GM19023 (cell line): ENCODE measurements around the gene MPPED1.

ENCODE experiments used
- ATAC-seq: cut with Tn5 transposase; IDR thresholded peaks from one replicate; pipeline ENCODE4 v1.9.1; 2021; ENCODE audit warnings: mild to moderate bottlenecking, moderate library complexity; ENCODE audit not compliant: unreplicated experiment

MPPED1 gene

GRCh38 chr22:43535741-43536140, 123.9 kb downstream of the MPPED1 start:
- no peak for ATAC-seq

DNA sequence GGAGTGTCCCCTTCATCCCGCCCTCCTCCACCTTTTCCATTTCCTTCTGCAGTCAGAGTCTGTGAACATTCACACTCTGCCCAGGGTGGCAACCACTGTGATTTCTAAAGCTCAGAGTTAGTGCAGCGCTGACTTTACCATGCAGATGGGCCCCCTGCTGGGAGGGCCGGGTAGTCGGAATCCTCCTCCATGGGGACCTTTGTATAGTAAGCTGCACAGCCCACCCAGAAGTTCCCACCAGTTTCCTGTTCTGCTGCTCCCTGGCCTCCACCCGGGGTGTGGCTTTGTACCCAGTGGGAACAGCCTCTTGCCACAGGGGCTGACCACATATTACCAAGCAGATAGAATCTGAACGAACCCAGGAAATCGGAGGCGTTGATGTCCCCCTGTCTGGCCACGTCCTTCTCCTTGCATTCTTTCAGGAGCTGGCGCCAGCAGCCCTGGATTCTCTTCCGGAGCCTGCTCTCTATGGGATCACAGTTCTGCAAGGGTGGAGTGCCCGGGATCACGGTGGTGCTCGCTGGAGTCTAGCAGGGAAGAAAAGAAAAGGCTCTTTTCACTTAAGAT, 125.3 kb downstream of the MPPED1 start:
- ATAC-seq = no peak

GRCh38 chr22:43539572-43540528, 128.0 kb downstream of the MPPED1 start:
- no peak for ATAC-seq

GRCh38 chr22:43540529-43540923, 128.7 kb downstream of the MPPED1 start:
- ATAC-seq = no peak

DNA sequence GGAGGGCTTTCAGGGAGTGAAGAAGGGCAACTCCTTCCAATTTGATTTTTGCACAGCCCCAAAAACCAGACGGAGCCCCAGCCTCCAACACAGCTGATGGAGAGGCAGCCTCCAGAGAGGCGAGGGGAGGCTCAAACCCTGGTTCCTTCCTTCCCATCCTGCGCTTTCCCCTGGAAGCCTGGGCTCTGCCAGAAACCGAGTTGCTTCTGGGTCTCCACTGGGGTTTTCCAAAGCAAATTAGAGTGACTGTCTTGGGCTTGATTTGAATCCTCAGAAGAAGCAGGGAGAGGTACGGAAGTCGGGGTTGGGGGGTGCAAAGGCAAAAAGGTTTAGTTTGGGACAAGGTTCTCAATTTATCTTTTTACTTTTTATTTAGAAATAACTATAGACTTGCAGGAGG, 129.2 kb downstream of the MPPED1 start:
- no peak for ATAC-seq

DNA sequence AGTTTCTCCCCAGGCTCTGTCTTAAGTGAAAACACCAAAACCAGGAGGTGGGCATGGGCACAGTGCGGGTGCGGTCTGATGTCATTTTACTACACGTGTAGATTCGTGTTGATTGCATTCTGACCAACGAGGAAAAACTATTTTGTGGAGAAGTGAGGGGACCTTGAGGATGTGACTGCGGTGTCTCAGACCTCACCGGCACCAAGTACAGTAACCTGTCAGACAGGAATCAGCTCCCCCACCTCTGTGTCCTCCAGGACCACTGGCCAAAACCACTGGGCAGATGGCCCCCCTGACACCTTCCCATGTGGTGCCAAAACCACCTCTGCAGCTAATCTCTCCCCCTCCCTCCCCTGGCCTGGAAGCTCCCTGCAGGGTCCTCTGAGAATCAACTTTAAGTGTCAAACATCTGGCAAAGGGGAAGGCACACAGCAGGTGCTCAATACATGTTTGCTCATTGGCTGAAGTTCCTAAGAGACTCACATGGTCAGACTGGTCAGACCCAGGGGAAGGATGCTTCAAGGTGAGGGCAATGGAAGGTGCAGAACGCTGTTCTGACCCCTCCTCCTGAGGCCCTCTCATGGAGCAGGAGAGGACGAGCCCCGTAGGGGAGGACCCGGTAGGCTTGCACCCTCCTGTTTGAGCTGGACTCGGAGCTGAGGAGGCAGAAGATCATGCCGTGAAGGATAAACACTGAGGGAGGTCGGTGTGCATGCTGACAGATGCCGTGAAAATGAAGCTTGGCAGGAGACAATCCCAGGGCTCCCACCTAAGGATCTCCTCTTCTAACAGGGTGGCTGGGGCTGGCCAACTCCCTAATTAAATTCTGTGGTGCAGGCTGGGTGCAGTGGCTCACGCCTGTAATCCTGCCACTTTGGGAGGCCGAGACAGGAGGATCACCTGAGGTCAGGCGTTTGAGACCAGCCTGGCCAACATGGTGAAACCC, 129.9 kb downstream of the MPPED1 start:
- ATAC-seq = no peak

- no peak for ATAC-seq
Observed at GRCh38 chr22:43542681-43543521, 131.1 kb downstream of the MPPED1 start.

- ATAC-seq = no peak
Observed at GRCh38 chr22:43543522-43544288, 131.9 kb downstream of the MPPED1 start.

DNA sequence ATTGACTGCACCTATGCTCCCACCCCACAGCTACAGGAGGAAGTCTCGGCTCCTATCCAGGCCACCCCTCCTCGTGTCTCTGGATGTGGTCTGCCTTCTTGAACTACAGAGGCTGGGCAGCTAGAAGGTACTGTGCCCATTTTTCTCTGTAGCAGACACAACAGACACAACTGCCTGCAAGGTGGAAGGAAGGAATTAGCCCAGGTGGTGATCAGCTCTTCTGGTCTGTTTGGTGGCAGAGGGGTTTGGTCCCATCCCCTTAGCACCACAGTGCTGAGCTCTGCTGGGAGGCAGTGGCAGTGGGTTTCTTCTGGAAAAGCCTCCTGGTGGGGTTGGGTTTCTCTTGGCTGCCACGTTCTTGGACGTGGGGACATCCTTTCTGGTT, 132.5 kb downstream of the MPPED1 start:
- ATAC-seq = no peak

DNA sequence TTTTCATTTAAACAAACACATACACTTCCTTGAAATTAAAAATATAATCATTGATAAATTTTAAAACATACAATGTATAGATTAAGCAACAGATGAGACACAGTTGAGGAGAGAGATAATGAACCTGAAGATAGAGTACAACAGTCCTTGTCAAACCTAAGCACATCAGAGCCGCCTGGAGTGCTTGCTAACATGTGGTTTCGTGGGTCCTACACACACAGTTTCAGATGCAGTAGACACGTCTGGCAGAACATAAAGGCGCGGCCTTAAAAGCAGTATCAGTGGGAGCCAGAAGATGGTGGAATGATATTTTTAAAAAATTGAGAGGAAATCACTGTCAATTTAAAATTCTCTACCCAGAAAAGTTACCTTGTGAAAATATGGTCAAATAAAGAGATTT, 134.4 kb downstream of the MPPED1 start:
- no peak for ATAC-seq

GRCh38 chr22:43550024-43550620, 138.3 kb downstream of the MPPED1 start:
- no peak for ATAC-seq

DNA sequence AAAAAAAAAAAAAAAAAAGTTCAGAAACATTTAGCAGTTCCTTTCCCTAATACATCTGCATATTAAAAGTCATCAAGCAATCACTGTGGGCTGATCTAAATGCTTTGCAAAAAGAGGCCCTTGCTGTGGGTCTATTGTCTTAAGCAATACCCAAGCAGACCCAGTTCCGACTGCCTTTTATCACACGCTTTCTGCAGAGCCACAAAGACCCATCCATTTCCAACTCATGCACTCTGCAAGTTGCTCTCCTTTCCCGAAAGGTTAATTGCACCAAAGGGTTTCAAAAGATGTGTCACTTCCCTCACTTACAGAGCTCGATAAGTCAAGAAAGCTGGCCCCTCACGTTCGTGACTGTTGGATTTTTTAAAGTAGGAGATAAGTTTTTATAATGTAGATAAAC, 138.9 kb downstream of the MPPED1 start:
- no peak for ATAC-seq

DNA sequence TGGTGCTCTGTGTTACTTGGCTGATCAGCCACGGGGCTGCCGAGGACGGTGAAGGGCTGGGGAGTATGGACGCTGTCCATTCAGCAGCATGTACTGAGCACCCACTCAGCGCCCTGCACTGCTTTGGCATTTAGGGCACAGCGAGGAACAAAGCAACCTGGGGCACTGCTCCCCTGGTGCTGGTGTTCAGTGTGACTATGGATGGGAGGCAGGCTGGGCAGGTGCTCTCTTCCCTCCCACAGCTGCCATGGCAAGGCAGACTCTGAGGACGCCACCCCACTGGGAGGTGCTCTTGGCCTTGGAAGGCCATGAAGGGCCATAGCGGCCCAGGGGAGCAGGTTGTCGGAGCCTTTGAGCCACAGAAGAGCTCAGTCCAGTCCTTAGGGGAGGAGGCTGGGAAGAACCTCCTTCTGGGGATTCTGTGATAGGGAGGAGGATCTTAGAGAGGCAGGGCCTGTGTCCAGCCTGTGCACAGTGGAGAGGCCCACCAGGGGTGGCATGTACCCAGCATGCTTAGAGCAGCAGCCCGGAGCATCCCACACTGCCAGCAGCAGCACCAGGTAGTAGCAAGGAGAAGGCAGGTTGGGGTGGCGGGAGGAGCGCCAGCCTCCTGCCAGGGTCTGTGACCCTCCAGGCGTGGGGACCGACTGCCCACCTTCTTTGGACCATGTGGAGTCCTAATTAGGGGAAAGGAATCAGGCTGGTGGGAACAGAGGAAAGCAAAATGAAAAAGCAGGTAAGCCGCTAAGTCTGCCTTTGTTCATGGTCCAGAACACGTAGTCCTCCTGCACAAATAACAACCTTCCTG, 141.8 kb downstream of the MPPED1 start:
- no peak for ATAC-seq

GRCh38 chr22:43554259-43554636, 142.4 kb downstream of the MPPED1 start:
- no peak for ATAC-seq

GRCh38 chr22:43554694-43555365, 143.0 kb downstream of the MPPED1 start:
- no peak for ATAC-seq

DNA sequence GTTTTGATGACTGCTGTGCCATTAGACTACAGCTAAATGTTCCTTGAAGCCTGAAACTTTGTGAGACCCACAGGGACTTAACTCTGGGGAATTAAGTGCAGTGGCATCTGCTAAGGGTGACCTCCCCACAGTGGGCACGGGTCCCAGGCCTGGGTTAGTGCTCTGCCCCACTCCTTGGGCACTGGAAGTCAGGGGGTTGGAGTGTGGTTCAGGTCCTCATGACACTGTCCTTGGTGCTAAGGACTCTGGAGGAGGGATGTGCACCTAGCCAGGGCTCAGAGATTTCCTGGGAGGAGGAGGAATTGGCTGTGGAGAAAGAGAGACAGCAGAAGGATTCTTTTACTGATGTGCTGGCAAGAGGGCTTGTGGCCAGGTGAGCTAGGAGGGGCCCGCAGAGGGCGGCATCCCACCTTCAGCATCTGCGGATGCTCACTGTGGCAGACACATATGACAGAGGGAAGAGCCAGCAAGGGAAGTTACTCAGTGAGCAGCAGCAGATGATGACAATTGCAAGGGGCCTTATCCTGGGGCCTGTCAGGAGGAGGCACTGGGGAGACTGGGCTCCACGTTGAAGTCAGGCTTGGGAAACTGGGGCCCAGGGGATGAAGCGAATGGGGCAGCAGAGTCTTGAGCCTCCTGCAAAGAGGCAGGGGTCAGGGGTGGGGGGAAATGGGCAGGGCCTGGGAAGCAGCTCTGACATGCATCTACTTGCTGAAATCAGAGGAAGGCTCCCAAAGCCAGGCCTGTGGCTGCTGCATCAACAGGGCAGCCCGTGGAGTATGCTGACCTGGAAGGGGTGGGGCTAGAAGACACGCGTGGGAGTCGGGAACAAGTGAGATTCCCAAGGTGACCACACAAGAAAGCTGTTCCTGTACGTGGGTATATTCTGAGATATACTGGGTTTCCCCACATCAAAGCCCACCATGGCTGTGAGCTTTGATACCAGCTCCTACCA, 144.0 kb downstream of the MPPED1 start:
- no peak for ATAC-seq
